WTC11 (cell line): ENCODE results near the gene MYO16.

Source experiments
- CREM ChIP-seq: sonication (generic); formaldehyde crosslinking; IDR thresholded peaks from 2 replicates; pipeline ENCODE4 v1.8.1; 2022; ENCODE audit warnings: mild to moderate bottlenecking, missing genetic modification reagents, moderate library complexity
- GRHL2 ChIP-seq: fragments of 250-450 bp; sonication (Bioruptor Pico); IDR thresholded peaks from 2 replicates; pipeline ENCODE4 v1.8.0; 2022; ENCODE audit warnings: mild to moderate bottlenecking, moderate library complexity; ENCODE audit not compliant: insufficient replicate concordance, severe bottlenecking
- NR1H2 ChIP-seq: sonication (generic); formaldehyde crosslinking; IDR thresholded peaks from 2 replicates; pipeline ENCODE4 v1.9.0; 2021; ENCODE audit warnings: mild to moderate bottlenecking, moderate library complexity, missing genetic modification reagents
- SP1 ChIP-seq: sonication (generic); formaldehyde crosslinking; conservative IDR thresholded peaks from 2 replicates; pipeline ENCODE4 v1.8.1; 2022; ENCODE audit warnings: missing genetic modification reagents
- ZNF263 ChIP-seq: sonication (generic); formaldehyde crosslinking; IDR thresholded peaks from 2 replicates; pipeline ENCODE4 v1.8.1; 2022; ENCODE audit warnings: low read depth, mild to moderate bottlenecking, moderate library complexity, missing genetic modification reagents
- TF ChIP-seq, protein P1 (sequence below): fragments of 200-600 bp; IDR thresholded peaks from 2 replicates; pipeline ENCODE4 v1.8.0; 2022; ENCODE audit warnings: antibody characterized with exemption
- TF ChIP-seq, protein P2 (sequence below): sonication (generic); formaldehyde crosslinking; IDR thresholded peaks from 2 replicates; pipeline ENCODE4 v1.8.1; 2022; ENCODE audit warnings: low read depth, mild to moderate bottlenecking, moderate library complexity, missing genetic modification reagents, borderline replicate concordance
- TF ChIP-seq, protein P3 (sequence below): sonication (generic); formaldehyde crosslinking; IDR thresholded peaks from 2 replicates; pipeline ENCODE4 v1.8.1; 2022; ENCODE audit warnings: mild to moderate bottlenecking, missing genetic modification reagents, moderate library complexity, borderline replicate concordance
- TF ChIP-seq, protein P4 (sequence below): sonication (generic); formaldehyde crosslinking; IDR thresholded peaks from 2 replicates; pipeline ENCODE4 v1.8.1; 2023; ENCODE audit warnings: mild to moderate bottlenecking, missing genetic modification reagents, borderline replicate concordance
- TF ChIP-seq, protein P5 (sequence below): sonication (generic); formaldehyde crosslinking; IDR thresholded peaks from 2 replicates; pipeline ENCODE4 v1.8.0; 2022; ENCODE audit warnings: mild to moderate bottlenecking, missing genetic modification reagents

DNA sequence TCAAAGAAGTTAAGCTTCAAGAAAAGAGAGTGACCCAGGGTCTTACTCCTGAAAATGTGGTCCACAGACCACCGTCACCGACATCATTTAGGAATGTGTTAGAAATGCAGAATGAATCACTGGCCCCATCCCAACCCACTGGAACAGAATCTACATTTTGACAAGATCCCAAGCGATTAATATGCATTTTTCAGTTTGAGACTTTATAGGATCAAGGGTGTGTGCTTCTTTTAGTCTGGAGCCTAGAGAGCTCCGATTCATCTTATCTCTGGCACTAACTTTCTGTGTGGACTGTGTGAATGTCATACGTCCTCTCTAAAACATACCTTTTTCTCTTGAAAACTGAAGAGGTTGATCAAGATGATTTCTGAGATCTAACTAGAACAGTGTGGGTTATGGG lies 484.8 kb downstream of the MYO16 start:
- TF ChIP-seq, protein P1, sequence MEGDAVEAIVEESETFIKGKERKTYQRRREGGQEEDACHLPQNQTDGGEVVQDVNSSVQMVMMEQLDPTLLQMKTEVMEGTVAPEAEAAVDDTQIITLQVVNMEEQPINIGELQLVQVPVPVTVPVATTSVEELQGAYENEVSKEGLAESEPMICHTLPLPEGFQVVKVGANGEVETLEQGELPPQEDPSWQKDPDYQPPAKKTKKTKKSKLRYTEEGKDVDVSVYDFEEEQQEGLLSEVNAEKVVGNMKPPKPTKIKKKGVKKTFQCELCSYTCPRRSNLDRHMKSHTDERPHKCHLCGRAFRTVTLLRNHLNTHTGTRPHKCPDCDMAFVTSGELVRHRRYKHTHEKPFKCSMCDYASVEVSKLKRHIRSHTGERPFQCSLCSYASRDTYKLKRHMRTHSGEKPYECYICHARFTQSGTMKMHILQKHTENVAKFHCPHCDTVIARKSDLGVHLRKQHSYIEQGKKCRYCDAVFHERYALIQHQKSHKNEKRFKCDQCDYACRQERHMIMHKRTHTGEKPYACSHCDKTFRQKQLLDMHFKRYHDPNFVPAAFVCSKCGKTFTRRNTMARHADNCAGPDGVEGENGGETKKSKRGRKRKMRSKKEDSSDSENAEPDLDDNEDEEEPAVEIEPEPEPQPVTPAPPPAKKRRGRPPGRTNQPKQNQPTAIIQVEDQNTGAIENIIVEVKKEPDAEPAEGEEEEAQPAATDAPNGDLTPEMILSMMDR = no peak
- TF ChIP-seq ZNF263 (CRISPR knock-in tag) = no peak
- TF ChIP-seq, protein P2, sequence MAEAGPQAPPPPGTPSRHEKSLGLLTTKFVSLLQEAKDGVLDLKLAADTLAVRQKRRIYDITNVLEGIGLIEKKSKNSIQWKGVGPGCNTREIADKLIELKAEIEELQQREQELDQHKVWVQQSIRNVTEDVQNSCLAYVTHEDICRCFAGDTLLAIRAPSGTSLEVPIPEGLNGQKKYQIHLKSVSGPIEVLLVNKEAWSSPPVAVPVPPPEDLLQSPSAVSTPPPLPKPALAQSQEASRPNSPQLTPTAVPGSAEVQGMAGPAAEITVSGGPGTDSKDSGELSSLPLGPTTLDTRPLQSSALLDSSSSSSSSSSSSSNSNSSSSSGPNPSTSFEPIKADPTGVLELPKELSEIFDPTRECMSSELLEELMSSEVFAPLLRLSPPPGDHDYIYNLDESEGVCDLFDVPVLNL (CRISPR knock-in tag) = no peak
- no peak for TF ChIP-seq NR1H2 (CRISPR knock-in tag)
- TF ChIP-seq, protein P3, sequence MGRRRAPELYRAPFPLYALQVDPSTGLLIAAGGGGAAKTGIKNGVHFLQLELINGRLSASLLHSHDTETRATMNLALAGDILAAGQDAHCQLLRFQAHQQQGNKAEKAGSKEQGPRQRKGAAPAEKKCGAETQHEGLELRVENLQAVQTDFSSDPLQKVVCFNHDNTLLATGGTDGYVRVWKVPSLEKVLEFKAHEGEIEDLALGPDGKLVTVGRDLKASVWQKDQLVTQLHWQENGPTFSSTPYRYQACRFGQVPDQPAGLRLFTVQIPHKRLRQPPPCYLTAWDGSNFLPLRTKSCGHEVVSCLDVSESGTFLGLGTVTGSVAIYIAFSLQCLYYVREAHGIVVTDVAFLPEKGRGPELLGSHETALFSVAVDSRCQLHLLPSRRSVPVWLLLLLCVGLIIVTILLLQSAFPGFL (CRISPR knock-in tag) = no peak
- TF ChIP-seq GRHL2 (CRISPR knock-in tag) = no peak
- TF ChIP-seq SP1 = no peak
- TF ChIP-seq, protein P4, sequence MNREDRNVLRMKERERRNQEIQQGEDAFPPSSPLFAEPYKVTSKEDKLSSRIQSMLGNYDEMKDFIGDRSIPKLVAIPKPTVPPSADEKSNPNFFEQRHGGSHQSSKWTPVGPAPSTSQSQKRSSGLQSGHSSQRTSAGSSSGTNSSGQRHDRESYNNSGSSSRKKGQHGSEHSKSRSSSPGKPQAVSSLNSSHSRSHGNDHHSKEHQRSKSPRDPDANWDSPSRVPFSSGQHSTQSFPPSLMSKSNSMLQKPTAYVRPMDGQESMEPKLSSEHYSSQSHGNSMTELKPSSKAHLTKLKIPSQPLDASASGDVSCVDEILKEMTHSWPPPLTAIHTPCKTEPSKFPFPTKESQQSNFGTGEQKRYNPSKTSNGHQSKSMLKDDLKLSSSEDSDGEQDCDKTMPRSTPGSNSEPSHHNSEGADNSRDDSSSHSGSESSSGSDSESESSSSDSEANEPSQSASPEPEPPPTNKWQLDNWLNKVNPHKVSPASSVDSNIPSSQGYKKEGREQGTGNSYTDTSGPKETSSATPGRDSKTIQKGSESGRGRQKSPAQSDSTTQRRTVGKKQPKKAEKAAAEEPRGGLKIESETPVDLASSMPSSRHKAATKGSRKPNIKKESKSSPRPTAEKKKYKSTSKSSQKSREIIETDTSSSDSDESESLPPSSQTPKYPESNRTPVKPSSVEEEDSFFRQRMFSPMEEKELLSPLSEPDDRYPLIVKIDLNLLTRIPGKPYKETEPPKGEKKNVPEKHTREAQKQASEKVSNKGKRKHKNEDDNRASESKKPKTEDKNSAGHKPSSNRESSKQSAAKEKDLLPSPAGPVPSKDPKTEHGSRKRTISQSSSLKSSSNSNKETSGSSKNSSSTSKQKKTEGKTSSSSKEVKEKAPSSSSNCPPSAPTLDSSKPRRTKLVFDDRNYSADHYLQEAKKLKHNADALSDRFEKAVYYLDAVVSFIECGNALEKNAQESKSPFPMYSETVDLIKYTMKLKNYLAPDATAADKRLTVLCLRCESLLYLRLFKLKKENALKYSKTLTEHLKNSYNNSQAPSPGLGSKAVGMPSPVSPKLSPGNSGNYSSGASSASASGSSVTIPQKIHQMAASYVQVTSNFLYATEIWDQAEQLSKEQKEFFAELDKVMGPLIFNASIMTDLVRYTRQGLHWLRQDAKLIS (CRISPR knock-in tag) = no peak
- TF ChIP-seq CREM = no peak
- TF ChIP-seq, protein P5, sequence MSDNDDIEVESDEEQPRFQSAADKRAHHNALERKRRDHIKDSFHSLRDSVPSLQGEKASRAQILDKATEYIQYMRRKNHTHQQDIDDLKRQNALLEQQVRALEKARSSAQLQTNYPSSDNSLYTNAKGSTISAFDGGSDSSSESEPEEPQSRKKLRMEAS (CRISPR knock-in tag) = no peak
